Endothelial cell of umbilical vein (primary cell): ENCODE data around the gene SLC5A6. TPM values are rescaled to one million over a fixed set of nuclear protein-coding genes. Genes with fewer than 3 reads are reported as not detected.

Source experiments
- BruUV-seq: library from RNA; stranded (reverse); fragments of 400-500 nt; replicated peaks from 2 replicates; lab custom pipeline; 2021; lab: Mats Ljungman, UMichigan
- CTCF ChIA-PET: fragments of 300-600, 350-600 bp; sonication (Branson Sonifier 250); formaldehyde crosslinking; loops from one replicate; lab custom pipeline; 2021; ENCODE audit warnings: antibody characterized with exemption, inconsistent platforms; lab: Charles Lee
- POLR2A ChIA-PET: fragments of 300-600, 350-600 bp; sonication (Branson Sonifier 250); formaldehyde crosslinking; loops from one replicate; lab custom pipeline; 2021; ENCODE audit warnings: antibody characterized with exemption, inconsistent platforms; lab: Charles Lee
- DNase-seq: peaks from one replicate; pipeline ENCODE4 v3.0.0-alpha.2; 2011; ENCODE audit warnings: low read depth, low spot score
- FAIRE-seq: peaks from 2 replicates; lab custom pipeline; 2011; peaks lifted over from hg19 to GRCh38; lab: Jason Lieb, UNC
- H2AFZ ChIP-seq: 2 replicates; pipeline ENCODE4 v1.6.0; 2012; ENCODE audit warnings: low read depth, low read length, control low read depth, inconsistent platforms
- H3K27ac ChIP-seq: 2 replicates; pipeline ENCODE4 v1.5.1; 2011; ENCODE audit warnings: low read depth, mild to moderate bottlenecking, control low read depth, low read length, moderate library complexity; ENCODE audit not compliant: insufficient read depth
- H3K27me3 ChIP-seq, 2 experiments: 2 replicates each; pipeline versions ENCODE4 v1.6.0 to v1.6.1; 2011; ENCODE audit warnings: low read length in 2 of 2, mixed read lengths in 1 of 2; ENCODE audit not compliant: control insufficient read depth in 2 of 2, insufficient read depth in 2 of 2
- H3K36me3 ChIP-seq, 2 experiments: 2 replicates in 1 of 2; 3 replicates in 1 of 2; pipeline ENCODE4 v1.5.1; 2011; ENCODE audit warnings: low read length in 2 of 2, mild to moderate bottlenecking in 1 of 2, moderate library complexity in 1 of 2; ENCODE audit not compliant: control insufficient read depth in 2 of 2, insufficient read depth in 2 of 2; ENCODE audit errors: extremely low read depth in 1 of 2
- H3K4me1 ChIP-seq: 3 replicates; pipeline ENCODE4 v1.5.1; 2011; ENCODE audit warnings: mild to moderate bottlenecking, low read length; ENCODE audit not compliant: control insufficient read depth, insufficient read depth; ENCODE audit errors: extremely low read depth
- H3K4me2 ChIP-seq: 2 replicates; pipeline ENCODE4 v1.6.1; 2011; ENCODE audit warnings: low read length, control low read depth, mixed read lengths; ENCODE audit not compliant: insufficient read depth
- H3K4me3 ChIP-seq, 3 experiments: fragments of 200-600 bp in 1 of 3; sonication (generic), shearing (Covaris generic) in 1 of 3; replicated peaks in 1 of 3; 2 replicates each; pipeline ENCODE4 v1.5.1; 2011 to 2016; ENCODE audit warnings: control low read depth in 3 of 3, low read length in 3 of 3, mild to moderate bottlenecking in 2 of 3, inconsistent platforms in 1 of 3, low read depth in 1 of 3, moderate library complexity in 1 of 3; ENCODE audit not compliant: insufficient read depth in 1 of 3
- H3K79me2 ChIP-seq: 2 replicates; pipeline ENCODE4 v1.6.0; 2012; ENCODE audit warnings: low read length, inconsistent platforms; ENCODE audit not compliant: control insufficient read depth, insufficient read depth
- H3K9ac ChIP-seq: replicated peaks from 2 replicates; pipeline ENCODE3; 2011; ENCODE audit warnings: low read length, control low read depth; ENCODE audit not compliant: insufficient read depth; ENCODE audit errors: extremely low read depth
- H3K9me1 ChIP-seq: replicated peaks from 3 replicates; pipeline ENCODE4 v1.6.0; 2011; ENCODE audit warnings: mild to moderate bottlenecking, low read length; ENCODE audit not compliant: control insufficient read depth, insufficient read depth; ENCODE audit errors: extremely low read depth
- H3K9me3 ChIP-seq: replicated peaks from 2 replicates; pipeline ENCODE4 v1.5.1; 2012; ENCODE audit warnings: low read length, inconsistent platforms; ENCODE audit not compliant: control insufficient read depth, insufficient read depth
- H4K20me1 ChIP-seq: replicated peaks from 2 replicates; pipeline ENCODE3; 2011; ENCODE audit warnings: mild to moderate bottlenecking, low read length; ENCODE audit not compliant: control insufficient read depth, insufficient read depth; ENCODE audit errors: extremely low read depth
- CTCF ChIP-seq, 2 donors: IDR thresholded peaks; 1 replicate in 1 of 2; 2 replicates in 1 of 2; pipeline ENCODE4 v1.5.1; 2011; ENCODE audit warnings: low read length in 2 of 2, mild to moderate bottlenecking in 2 of 2, moderate library complexity in 2 of 2, control low read depth in 1 of 2, inconsistent platforms in 1 of 2, low read depth in 1 of 2; ENCODE audit not compliant: insufficient read depth in 1 of 2; ENCODE audit errors: extremely low read depth in 1 of 2
- FOS ChIP-seq: IDR thresholded peaks from 2 replicates; pipeline ENCODE4 v1.6.1; 2011; ENCODE audit warnings: mild to moderate bottlenecking, low read length, moderate library complexity, borderline replicate concordance; ENCODE audit not compliant: insufficient read depth
- GATA2 ChIP-seq: IDR thresholded peaks from 2 replicates; pipeline ENCODE4 v1.7.0; 2011; ENCODE audit warnings: low read depth, mild to moderate bottlenecking, moderate library complexity, mixed read lengths, low read length; ENCODE audit not compliant: insufficient read length, insufficient read depth
- MAX ChIP-seq: IDR thresholded peaks from 2 replicates; pipeline ENCODE4 v1.6.1; 2011; ENCODE audit not compliant: insufficient read depth, insufficient read length
- dilution Hi-C: fragments of 300-500 bp; cut with MboI; formaldehyde crosslinking; loops from one replicate; pipeline ENCODE4 v1.15.0; 2019; ENCODE audit warnings: low sequenced_read_pairs; ENCODE audit not compliant: extremely low pct_ligation_motif_present
- intact Hi-C: fragments of 100-400 bp; cut with micrococcal nuclease; formaldehyde crosslinking; loops from one replicate; pipeline ENCODE4 v1.10.0; 2022
- polyA plus RNA-seq, 4 experiments: library from polyadenylated mRNA; depleted of rRNA in 3 of 4; stranded (reverse) in 3 of 4; unstranded in 1 of 4; fragments of >200 nt; gene quantifications; 2 replicates each; pipeline versions ENCODE4 v1.2.1 to v1.2.3, GENCODE V29; 2011 to 2012; ENCODE audit warnings: missing spikeins in 1 of 4
- total RNA-seq: library from RNA; stranded (reverse); gene quantifications from 2 replicates; pipeline ENCODE4 v1.2.3, GENCODE V29; 2021

SLC5A6 gene
- total and polyA plus RNA-seq, 2 donors (not counting 3 experiments of a cell fraction or from before 2014, with no cell fraction given), result 52.0 to 92.5 TPM

GRCh38 chr2:27162151-27163121, 49.6 kb downstream of the SLC5A6 start:
- Histone ChIP-seq H3K4me1 (no peaks in the 10 kb centered on the region), H3K27ac (no peak overlapping the region), H3K4me3 (no peak overlapping the region), H2AFZ (no peak overlapping the region), H4K20me1 (no peaks in the 10 kb centered on the region), H3K36me3 (no peaks in the 10 kb centered on the region), H3K9me1 (no peaks in the 10 kb centered on the region), H3K9ac (no peak overlapping the region), H3K4me2 (no peak overlapping the region), H3K79me2 (no peaks in the 10 kb centered on the region), H3K9me3 (no peaks in the 10 kb centered on the region), H3K27me3 (peaks cover 0 to 3% of the 10 kb centered on the region in 2 experiments)
- DNase-seq (no peak), FAIRE-seq (no peak)
- no peak for TF ChIP-seq GATA2
- TF ChIP-seq FOS, result no peak
- no peak for TF ChIP-seq MAX
- POLR2A ChIA-PET, result no interaction called here
- intact Hi-C loops (no loop called here), dilution Hi-C loops (no loop called here)
- CTCF ChIA-PET, result interaction anchor here (2.2 kb wide), 1 partner anchor 13 kb away, joined by 10 read pairs; no protein-coding TSS in a partner anchor
- BruUV-seq, result no TSS peak

- H2AFZ ChIP-seq, result no peak overlapping the region
- no peaks in the 10 kb centered on the region for H3K9me3 ChIP-seq
- no peak overlapping the region for H3K27ac ChIP-seq
- FAIRE-seq, result no peak
- H3K4me3 ChIP-seq, result no peak overlapping the region
- H4K20me1 ChIP-seq, result no peaks in the 10 kb centered on the region
- no peaks in the 10 kb centered on the region for H3K27me3 ChIP-seq
- H3K79me2 ChIP-seq, result no peaks in the 10 kb centered on the region
- CTCF ChIA-PET, result interaction anchor here (1.0 to 3.0 kb wide), 5 partner anchors 10 to 51 kb away, joined by 3 to 23 read pairs (median 8); no protein-coding TSS in a partner anchor
- H3K9me1 ChIP-seq, result no peaks in the 10 kb centered on the region
- POLR2A ChIA-PET, result no interaction called here
- no peaks in the 10 kb centered on the region for H3K36me3 ChIP-seq
- H3K4me1 ChIP-seq, result no peaks in the 10 kb centered on the region
- H3K4me2 ChIP-seq, result no peak overlapping the region
- dilution Hi-C loops (no loop called here), intact Hi-C loops (no loop called here)
- no peak for TF ChIP-seq CTCF (IDR thresholded peaks at IDR 0.05; ENCODE audit: extremely low read depth in 1 of 2, insufficient read depth in 1 of 2, low read depth in 1 of 2, low read length in 2 of 2)
- TF ChIP-seq MAX, result no peak
- H3K9ac ChIP-seq, result no peak overlapping the region
- no peak for DNase-seq
- no TSS peak for BruUV-seq
These were observed 51.9 kb downstream of the SLC5A6 start for GRCh38 chr2:27160191-27160590.
